Karpas-422 (cell line): ENCODE results near the gene FLOT2. TPM values are rescaled to one million over a fixed set of nuclear protein-coding genes. Genes with fewer than 3 reads are reported as not detected.

Experiments
- DNase-seq: peaks from one replicate; pipeline ENCODE4 v3.0.0-alpha.2; 2015
- H2AFZ ChIP-seq: fragments of 200-600 bp; sonication (generic); 2 replicates; pipeline ENCODE4 v1.6.1; 2014; ENCODE audit warnings: antibody characterized with exemption, low read length, mixed read lengths
- H3K27ac ChIP-seq: fragments of 200-600 bp; sonication (generic); 2 replicates; pipeline ENCODE4 v1.5.1; 2014; ENCODE audit warnings: mild to moderate bottlenecking, low read length, moderate library complexity
- H3K27me3 ChIP-seq: fragments of 200-600 bp; sonication (generic); 2 replicates; pipeline ENCODE4 v1.6.1; 2014; ENCODE audit warnings: low read length, mixed read lengths
- H3K36me3 ChIP-seq: fragments of 200-600 bp; sonication (generic); 2 replicates; pipeline ENCODE4 v1.6.1; 2014; ENCODE audit warnings: low read length, mixed read lengths; ENCODE audit not compliant: insufficient read depth
- H3K4me1 ChIP-seq: fragments of 200-600 bp; sonication (generic); 2 replicates; pipeline ENCODE4 v1.6.1; 2014; ENCODE audit warnings: mild to moderate bottlenecking, low read length, mixed read lengths
- H3K4me2 ChIP-seq: fragments of 200-600 bp; sonication (generic); 2 replicates; pipeline ENCODE4 v1.6.1; 2014; ENCODE audit warnings: low read length, low read depth, mild to moderate bottlenecking; ENCODE audit not compliant: poor library complexity, severe bottlenecking
- H3K4me3 ChIP-seq: fragments of 200-600 bp; sonication (generic); 2 replicates; pipeline ENCODE4 v1.5.1; 2014; ENCODE audit warnings: mild to moderate bottlenecking, antibody characterized with exemption, low read length, mixed read lengths
- H3K79me2 ChIP-seq: fragments of 200-600 bp; sonication (generic); 2 replicates; pipeline ENCODE4 v1.6.1; 2014; ENCODE audit warnings: mild to moderate bottlenecking, low read length, mixed read lengths
- H3K9ac ChIP-seq: fragments of 200-600 bp; sonication (generic); 2 replicates; pipeline ENCODE4 v1.6.0; 2014; ENCODE audit warnings: low read length
- H3K9me2 ChIP-seq: fragments of 200-600 bp; sonication (generic), shearing (Covaris generic); replicated peaks from 2 replicates; pipeline ENCODE4 v1.6.0; 2014; ENCODE audit warnings: mild to moderate bottlenecking, low read length, moderate library complexity; ENCODE audit not compliant: insufficient read depth
- H3K9me3 ChIP-seq: fragments of 300-700, 200-600 bp; sonication (generic); 2 replicates; pipeline ENCODE4 v1.6.1; 2014; ENCODE audit warnings: low read length, mixed read lengths
- H4K20me1 ChIP-seq: fragments of 200-600 bp; sonication (generic); 2 replicates; pipeline ENCODE4 v1.6.1; 2014; ENCODE audit warnings: mild to moderate bottlenecking, antibody characterized with exemption, low read length, low read depth; ENCODE audit not compliant: insufficient read depth
- total RNA-seq: library from RNA; depleted of rRNA; stranded (reverse); fragments of >200 nt; shearing (Covaris generic); gene quantifications from 2 replicates; pipeline ENCODE4 v1.2.3, GENCODE V29; 2014; ENCODE audit warnings: low replicate concordance; rRNA removed

FLOT2 gene, protein sequence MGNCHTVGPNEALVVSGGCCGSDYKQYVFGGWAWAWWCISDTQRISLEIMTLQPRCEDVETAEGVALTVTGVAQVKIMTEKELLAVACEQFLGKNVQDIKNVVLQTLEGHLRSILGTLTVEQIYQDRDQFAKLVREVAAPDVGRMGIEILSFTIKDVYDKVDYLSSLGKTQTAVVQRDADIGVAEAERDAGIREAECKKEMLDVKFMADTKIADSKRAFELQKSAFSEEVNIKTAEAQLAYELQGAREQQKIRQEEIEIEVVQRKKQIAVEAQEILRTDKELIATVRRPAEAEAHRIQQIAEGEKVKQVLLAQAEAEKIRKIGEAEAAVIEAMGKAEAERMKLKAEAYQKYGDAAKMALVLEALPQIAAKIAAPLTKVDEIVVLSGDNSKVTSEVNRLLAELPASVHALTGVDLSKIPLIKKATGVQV
- total RNA-seq: 35.8 and 57.8 TPM in 2 replicates

- H4K20me1 ChIP-seq: no peaks in the 10 kb centered on the region; the same call in 1 of the 2 replicates
- no peaks in the 10 kb centered on the region for H3K9me2 ChIP-seq
- H3K27ac ChIP-seq: peak within 1 kb of the TSS; percentile 76
- H3K4me2 ChIP-seq: peak within 1 kb of the TSS; percentile 76
- H3K4me3 ChIP-seq: peak within 1 kb of the TSS; percentile 80
- H3K27me3 ChIP-seq: no peaks in the 10 kb centered on the region
- peaks cover 70% of the 10 kb centered on the region for H3K4me1 ChIP-seq
- DNase-seq: peak; percentile 82
- H3K79me2 ChIP-seq: peaks cover 58% of the 10 kb centered on the region
- H3K9ac ChIP-seq: peak within 1 kb of the TSS; percentile 90
- no peaks in the 10 kb centered on the region for H3K9me3 ChIP-seq
- H3K36me3 ChIP-seq: peaks cover 12% of the 10 kb centered on the region; the same call in 1 of the 2 replicates
- peak within 1 kb of the TSS; percentile 4; the same call in 1 of the 2 replicates for H2AFZ ChIP-seq
Measured at GRCh38 chr17:28896884-28897768, at the start of gene FLOT2. Gene FLOT2 (minus strand): TSS chr17:28897733. CDS start chr17:28897574, 159 bp downstream.

DNA sequence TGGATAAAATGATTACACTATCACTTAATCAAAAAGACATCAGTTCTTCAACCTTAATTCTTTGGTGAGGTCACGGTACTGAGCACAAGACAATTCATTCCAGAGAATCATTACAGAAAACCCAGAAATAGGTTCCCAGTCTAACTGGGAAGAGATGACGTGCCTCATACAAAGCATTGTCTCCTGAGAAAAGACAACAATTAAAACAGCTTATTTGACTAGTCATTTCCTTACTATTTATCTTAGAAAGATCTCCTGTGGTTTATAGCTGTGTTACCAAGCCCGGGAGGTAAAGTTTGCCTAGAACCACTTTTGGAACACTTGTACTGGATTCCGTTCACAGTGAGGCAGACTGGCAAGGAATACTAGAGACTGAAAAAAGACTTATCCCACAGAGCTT, 48.7 kb upstream of the FLOT2 start:
- Histone ChIP-seq H3K4me2 (peak overlapping the region; percentile 30), H3K4me1 (peaks cover 67% of the 10 kb centered on the region), H3K4me3 (no peak overlapping the region), H3K9ac (no peak overlapping the region), H3K79me2 (peaks cover 94% of the 10 kb centered on the region), H2AFZ (no peak overlapping the region), H3K36me3 (peaks cover 36% of the 10 kb centered on the region; the same call in 1 of the 2 replicates), H3K9me2 (no peaks in the 10 kb centered on the region), H4K20me1 (peaks cover 68% of the 10 kb centered on the region), H3K27me3 (no peaks in the 10 kb centered on the region), H3K27ac (peak overlapping the region; percentile 2; the same call in 1 of the 2 replicates), H3K9me3 (no peaks in the 10 kb centered on the region)
- no peak for DNase-seq

- Histone ChIP-seq H3K36me3 (peaks cover 36% of the 10 kb centered on the region; the same call in 1 of the 2 replicates), H3K4me3 (no peak overlapping the region), H3K27me3 (no peaks in the 10 kb centered on the region), H3K9me3 (no peaks in the 10 kb centered on the region), H3K4me2 (peak overlapping the region; percentile 54), H4K20me1 (peaks cover 74% of the 10 kb centered on the region), H3K9ac (peak overlapping the region; percentile 36; the same call in 1 of the 2 replicates), H3K4me1 (peaks cover 78% of the 10 kb centered on the region), H3K9me2 (no peaks in the 10 kb centered on the region), H3K27ac (peak overlapping the region; percentile 15; the same call in 1 of the 2 replicates), H2AFZ (no peak overlapping the region), H3K79me2 (peaks cover 97% of the 10 kb centered on the region)
- DNase-seq: peak; percentile 59
Measured at GRCh38 chr17:28944862-28945741, 47.6 kb upstream of the FLOT2 start.

GRCh38 chr17:28944343-28944742, 46.8 kb upstream of the FLOT2 start:
- Histone ChIP-seq H3K9ac (no peak overlapping the region), H2AFZ (no peak overlapping the region), H3K27me3 (no peaks in the 10 kb centered on the region), H3K36me3 (peaks cover 36% of the 10 kb centered on the region; the same call in 1 of the 2 replicates), H3K9me3 (no peaks in the 10 kb centered on the region), H3K4me3 (no peak overlapping the region), H3K4me1 (peaks cover 85% of the 10 kb centered on the region), H3K4me2 (no peak overlapping the region), H3K9me2 (no peaks in the 10 kb centered on the region), H4K20me1 (peaks cover 76% of the 10 kb centered on the region), H3K27ac (no peak overlapping the region), H3K79me2 (peaks cover 99% of the 10 kb centered on the region)
- no peak for DNase-seq

DNA sequence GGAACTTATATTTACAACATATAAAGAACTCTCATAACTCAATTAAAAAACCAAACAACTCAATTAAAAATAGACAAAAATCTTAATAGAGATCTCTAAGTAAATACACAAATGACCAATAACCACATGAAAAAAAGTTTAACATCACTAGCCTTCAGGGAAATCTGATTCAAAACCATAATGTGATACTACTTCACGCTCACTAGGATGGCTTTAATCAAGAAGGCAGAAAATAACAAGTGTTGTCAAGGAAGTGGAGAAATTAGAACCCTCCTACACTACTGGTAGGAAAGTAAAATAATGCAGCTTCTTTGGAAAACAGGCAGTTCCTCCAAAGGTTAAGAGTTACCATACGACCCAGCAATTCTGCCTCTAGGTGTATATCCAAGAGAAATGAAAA, 45.4 kb upstream of the FLOT2 start:
- Histone ChIP-seq H3K36me3 (peaks cover 39% of the 10 kb centered on the region), H3K27ac (no peak overlapping the region), H3K27me3 (no peaks in the 10 kb centered on the region), H3K4me1 (peaks cover 89% of the 10 kb centered on the region), H2AFZ (no peak overlapping the region), H3K4me3 (no peak overlapping the region), H3K4me2 (no peak overlapping the region), H4K20me1 (peaks cover 72% of the 10 kb centered on the region), H3K9ac (no peak overlapping the region), H3K9me2 (no peaks in the 10 kb centered on the region), H3K79me2 (peaks cover 99% of the 10 kb centered on the region), H3K9me3 (no peaks in the 10 kb centered on the region)
- no peak for DNase-seq

DNA sequence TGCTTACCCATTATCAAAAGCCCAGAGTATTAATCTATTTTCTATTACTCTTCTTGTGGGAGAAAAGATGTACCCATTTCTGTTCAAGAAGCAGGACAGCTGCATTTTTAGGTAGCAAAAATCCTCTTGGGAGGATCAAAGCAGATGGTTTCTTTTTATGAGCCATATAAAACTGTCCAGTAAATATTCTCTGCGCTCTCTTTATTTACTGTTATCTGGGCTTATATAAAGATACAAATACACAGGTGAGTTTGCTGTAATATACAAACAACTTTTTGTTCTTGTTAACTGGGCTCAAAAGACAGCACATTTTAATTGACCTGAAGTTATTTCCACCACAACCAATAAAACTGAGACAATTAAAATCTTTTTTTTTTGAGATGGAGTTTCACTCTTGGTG, 43.7 kb upstream of the FLOT2 start:
- peaks cover 99% of the 10 kb centered on the region for H3K79me2 ChIP-seq
- H3K4me1 ChIP-seq: peaks cover 81% of the 10 kb centered on the region
- H3K9ac ChIP-seq: no peak overlapping the region
- no peaks in the 10 kb centered on the region for H3K9me3 ChIP-seq
- H3K4me2 ChIP-seq: peak overlapping the region; percentile 31
- H2AFZ ChIP-seq: no peak overlapping the region
- H4K20me1 ChIP-seq: peaks cover 64% of the 10 kb centered on the region
- H3K27me3 ChIP-seq: no peaks in the 10 kb centered on the region
- peak overlapping the region; percentile 59 for H3K27ac ChIP-seq
- no peak overlapping the region for H3K4me3 ChIP-seq
- DNase-seq: no peak
- no peaks in the 10 kb centered on the region for H3K9me2 ChIP-seq
- peaks cover 37% of the 10 kb centered on the region for H3K36me3 ChIP-seq

GRCh38 chr17:28940675-28941074, 43.1 kb upstream of the FLOT2 start:
- no peaks in the 10 kb centered on the region for H3K27me3 ChIP-seq
- peak overlapping the region; percentile 31 for H3K4me2 ChIP-seq
- H3K9me3 ChIP-seq: no peaks in the 10 kb centered on the region
- peaks cover 75% of the 10 kb centered on the region for H3K4me1 ChIP-seq
- no peak overlapping the region for H3K9ac ChIP-seq
- no peak overlapping the region for H2AFZ ChIP-seq
- peaks cover 39% of the 10 kb centered on the region for H3K36me3 ChIP-seq
- peaks cover 99% of the 10 kb centered on the region for H3K79me2 ChIP-seq
- peak; percentile 65 for DNase-seq
- peaks cover 62% of the 10 kb centered on the region for H4K20me1 ChIP-seq
- no peak overlapping the region for H3K4me3 ChIP-seq
- H3K27ac ChIP-seq: peak overlapping the region; percentile 59
- no peaks in the 10 kb centered on the region for H3K9me2 ChIP-seq
